Neural cell (in vitro differentiated cells): ENCODE measurements around the gene SH3GLB2. TPM values are rescaled to one million over a fixed set of nuclear protein-coding genes. Genes with fewer than 3 reads are reported as not detected.
A peak's percentile ranks its signal among the peaks of the same experiment; 100 is the strongest.

Source experiments
- H2AFZ ChIP-seq: fragments of 200-600, 300-800 bp; sonication (generic), shearing (Covaris generic); 2 replicates; pipeline ENCODE4 v1.6.0; 2014; ENCODE audit warnings: low read depth, mild to moderate bottlenecking, antibody characterized with exemption, low read length, moderate library complexity
- H3F3A ChIP-seq: fragments of 200-600 bp; shearing (Covaris generic); 2 replicates; pipeline ENCODE4 v1.6.1; 2016; ENCODE audit warnings: mild to moderate bottlenecking, moderate library complexity, mixed read lengths, antibody characterized with exemption, low read length; ENCODE audit not compliant: insufficient read depth, poor library complexity, severe bottlenecking
- H3K27ac ChIP-seq: fragments of 200-600, 300-800 bp; sonication (generic), shearing (Covaris generic); 2 replicates; pipeline ENCODE4 v1.5.1; 2014; ENCODE audit warnings: mild to moderate bottlenecking, low read length, moderate library complexity
- H3K27me3 ChIP-seq: fragments of 300-800, 200-600 bp; sonication (generic), shearing (Covaris generic); 2 replicates; pipeline ENCODE4 v1.6.0; 2014; ENCODE audit warnings: mild to moderate bottlenecking, low read depth, low read length, moderate library complexity; ENCODE audit not compliant: insufficient read depth
- H3K36me3 ChIP-seq: fragments of 300-800, 200-600 bp; sonication (generic), shearing (Covaris generic); 2 replicates; pipeline ENCODE4 v1.5.1; 2014; ENCODE audit warnings: mild to moderate bottlenecking, antibody characterized with exemption, low read length, moderate library complexity; ENCODE audit not compliant: insufficient read depth
- H3K4me2 ChIP-seq: fragments of 300-800, 200-600 bp; sonication (generic), shearing (Covaris generic); 2 replicates; pipeline ENCODE4 v1.6.0; 2014; ENCODE audit warnings: mild to moderate bottlenecking, low read length
- H3K4me3 ChIP-seq: fragments of 300-800, 200-600 bp; sonication (generic), shearing (Covaris generic); 2 replicates; pipeline ENCODE4 v1.5.1; 2014; ENCODE audit warnings: mild to moderate bottlenecking, low read length, moderate library complexity
- H3K79me2 ChIP-seq: fragments of 200-600 bp; shearing (Covaris generic); replicated peaks from 2 replicates; pipeline ENCODE4 v1.6.0; 2014; ENCODE audit warnings: mild to moderate bottlenecking, low read length, moderate library complexity; ENCODE audit not compliant: insufficient read depth
- H3K9ac ChIP-seq: fragments of 300-800, 200-600 bp; sonication (generic), shearing (Covaris generic); 2 replicates; pipeline ENCODE4 v1.6.1; 2016; ENCODE audit warnings: mild to moderate bottlenecking, low read length, mixed read lengths
- H3K9me2 ChIP-seq: fragments of 200-600 bp; shearing (Covaris generic); 2 replicates; pipeline ENCODE4 v1.6.1; 2016; ENCODE audit warnings: mild to moderate bottlenecking, low read length, mixed read lengths; ENCODE audit not compliant: insufficient read depth
- H3K9me3 ChIP-seq: fragments of 200-600, 300-800 bp; sonication (generic), shearing (Covaris generic); 2 replicates; pipeline ENCODE4 v1.6.1; 2016; ENCODE audit warnings: mild to moderate bottlenecking, mixed run types, low read length, moderate library complexity, mixed read lengths
- H4K20me1 ChIP-seq: fragments of 200-600 bp; shearing (Covaris generic); 2 replicates; pipeline ENCODE4 v1.6.1; 2016; ENCODE audit warnings: mild to moderate bottlenecking, mixed run types; ENCODE audit not compliant: insufficient read depth
- CTCF ChIP-seq: fragments of 450-650 bp; IDR thresholded peaks from 2 replicates; pipeline ENCODE4 v1.5.1; 2014; ENCODE audit warnings: antibody characterized with exemption, mild to moderate bottlenecking, moderate library complexity; ENCODE audit not compliant: poor library complexity, severe bottlenecking
- EZH2 ChIP-seq: fragments of 200-600, 300-800 bp; shearing (Covaris generic), sonication (generic); IDR thresholded peaks from 2 replicates; pipeline ENCODE4 v1.6.1; 2014; ENCODE audit warnings: antibody characterized with exemption, low read length, borderline replicate concordance, mild to moderate bottlenecking; ENCODE audit not compliant: insufficient read depth, poor library complexity, severe bottlenecking
- POLR2AphosphoS5 ChIP-seq: IDR thresholded peaks from 2 replicates; pipeline ENCODE4 v1.6.1; 2012
- REST ChIP-seq: IDR thresholded peaks from 2 replicates; pipeline ENCODE4 v1.6.1; 2012; ENCODE audit warnings: borderline replicate concordance
- SMC3 ChIP-seq: fragments of 450-650 bp; conservative IDR thresholded peaks from 2 replicates; pipeline ENCODE4 v1.6.1; 2014; ENCODE audit warnings: antibody characterized with exemption, mild to moderate bottlenecking, moderate library complexity; ENCODE audit not compliant: poor library complexity
- polyA plus RNA-seq: library from polyadenylated mRNA; depleted of rRNA; stranded (reverse); fragments of >200 nt; gene quantifications from 2 replicates; pipeline ENCODE4 v1.2.3, GENCODE V29; 2014

Gene SH3GLB2
- polyA plus RNA-seq, 1 donor from 2014 or later, result 128 TPM

GRCh38 chr9:129008986-129009583 is 19.0 kb downstream of the SH3GLB2 start:
- no peak overlapping the region for H3K9ac ChIP-seq
- no peaks in the 10 kb centered on the region for H3K79me2 ChIP-seq
- H3K4me3 ChIP-seq, result no peak overlapping the region
- H3K9me3 ChIP-seq, result no peaks in the 10 kb centered on the region
- no peaks in the 10 kb centered on the region for H4K20me1 ChIP-seq
- no peak overlapping the region for H3K27ac ChIP-seq
- no peak overlapping the region for H3K4me2 ChIP-seq
- no peaks in the 10 kb centered on the region for H3K27me3 ChIP-seq
- no peak overlapping the region for H2AFZ ChIP-seq
- H3K36me3 ChIP-seq, result no peaks in the 10 kb centered on the region
- no peaks in the 10 kb centered on the region for H3F3A ChIP-seq
- no peak for TF ChIP-seq EZH2
- TF ChIP-seq POLR2AphosphoS5, result peak; percentile 0
- H3K9me2 ChIP-seq, result no peaks in the 10 kb centered on the region

GRCh38 chr9:129008469-129008965 is 19.6 kb downstream of the SH3GLB2 start:
- no peak overlapping the region for H3K27ac ChIP-seq
- no peaks in the 10 kb centered on the region for H3K36me3 ChIP-seq
- no peak overlapping the region for H3K9ac ChIP-seq
- no peaks in the 10 kb centered on the region for H3K9me2 ChIP-seq
- no peaks in the 10 kb centered on the region for H3K79me2 ChIP-seq
- H3K27me3 ChIP-seq, result no peaks in the 10 kb centered on the region
- no peak overlapping the region for H3K4me3 ChIP-seq
- H3F3A ChIP-seq, result no peaks in the 10 kb centered on the region
- no peaks in the 10 kb centered on the region for H3K9me3 ChIP-seq
- H4K20me1 ChIP-seq, result no peaks in the 10 kb centered on the region
- TF ChIP-seq EZH2 (no peak), POLR2AphosphoS5 (peak; percentile 11)
- H2AFZ ChIP-seq, result no peak overlapping the region
- no peak overlapping the region for H3K4me2 ChIP-seq

- Histone ChIP-seq H3K9me3 (no peaks in the 10 kb centered on the region), H3K36me3 (no peaks in the 10 kb centered on the region), H3K79me2 (no peaks in the 10 kb centered on the region), H3K27ac (no peak overlapping the region), H3K4me2 (no peak overlapping the region), H3K27me3 (no peaks in the 10 kb centered on the region), H3F3A (no peaks in the 10 kb centered on the region), H4K20me1 (no peaks in the 10 kb centered on the region), H3K9ac (no peak overlapping the region), H3K4me3 (no peak overlapping the region), H2AFZ (no peak overlapping the region), H3K9me2 (no peaks in the 10 kb centered on the region)
- no peak for TF ChIP-seq POLR2AphosphoS5
- TF ChIP-seq EZH2, result no peak
- TF ChIP-seq SMC3, result no peak
- TF ChIP-seq REST, result no peak
- TF ChIP-seq CTCF, result no peak
Observed at GRCh38 chr9:129007766-129008468, 20.2 kb downstream of the SH3GLB2 start.
